ENCODE measurements around the gene NF1. TPM values are rescaled to one million over a fixed set of nuclear protein-coding genes. Genes with fewer than 3 reads are reported as not detected.
A peak's percentile ranks its signal among the peaks of the same experiment; 100 is the strongest.

The NF1 gene
- total RNA-seq, 1 experiment from 2014 or later, result 16.4 TPM

- DNase-seq (peak; percentile 23), ATAC-seq (no peak)
- Histone ChIP-seq H3K27ac (ENCODE audit: low read length) (no peak overlapping the region), H3K4me2 (ENCODE audit: low read length) (no peak overlapping the region), H3F3A (ENCODE audit: low read length, unreplicated experiment) (peaks cover 3% of the 10 kb centered on the region), H3K9me2 (replicated peaks; ENCODE audit: low read length) (no peaks in the 10 kb centered on the region), H3K4me1 (ENCODE audit: insufficient read depth, low read length) (peaks cover 14% of the 10 kb centered on the region), H3K27me3 (ENCODE audit: low read length) (no peaks in the 10 kb centered on the region), H3K9ac (ENCODE audit: low read length) (no peak overlapping the region), H3K9me3 (ENCODE audit: low read length) (no peaks in the 10 kb centered on the region), H3K4me3 (ENCODE audit: low read length) (no peak overlapping the region), H3K36me3 (ENCODE audit: low read depth, low read length) (0 out of 2 replicates have a peak, but pooled peaks cover 6% of the 10 kb centered on the region), H2AFZ (ENCODE audit: low read length) (no peak overlapping the region), H4K20me1 (ENCODE audit: low read length) (no peaks in the 10 kb centered on the region), H3K79me2 (ENCODE audit: low read length) (no peaks in the 10 kb centered on the region)
- POLR2A ChIA-PET (ENCODE audit: unreplicated experiment), result no interaction called here
- TF ChIP-seq EZH2phosphoT487 (IDR thresholded peaks at IDR 0.05; ENCODE audit: borderline replicate concordance, low read length), result no peak
- TF ChIP-seq EZH2 (IDR thresholded peaks at IDR 0.05; ENCODE audit: low read length, unreplicated experiment), result no peak
- no peak for TF ChIP-seq CTCF (conservative IDR thresholded peaks at IDR 0.05; ENCODE audit: low read depth, low read length)
- no TSS peak for BruUV-seq (replicated peaks)
- intact Hi-C loops (cut with micrococcal nuclease), result no loop called here
- CTCF ChIA-PET, result no interaction called here
Observed at GRCh38 chr17:31274252-31274651, 179.5 kb downstream of the NF1 start.

- DNase-seq, result no peak
- Histone ChIP-seq H3K4me2 (ENCODE audit: low read length) (no peak overlapping the region), H3K9ac (ENCODE audit: low read length) (no peak overlapping the region), H3K4me3 (ENCODE audit: low read length) (no peak overlapping the region), H3K9me3 (ENCODE audit: low read length) (no peaks in the 10 kb centered on the region), H2AFZ (ENCODE audit: low read length) (no peak overlapping the region), H3K9me2 (replicated peaks; ENCODE audit: low read length) (no peaks in the 10 kb centered on the region), H3F3A (ENCODE audit: low read length, unreplicated experiment) (no peaks in the 10 kb centered on the region), H3K27ac (ENCODE audit: low read length) (no peak overlapping the region), H3K79me2 (ENCODE audit: low read length) (no peaks in the 10 kb centered on the region), H4K20me1 (ENCODE audit: low read length) (no peaks in the 10 kb centered on the region), H3K36me3 (ENCODE audit: low read depth, low read length) (0 out of 2 replicates have a peak, but pooled peaks cover 6% of the 10 kb centered on the region), H3K27me3 (ENCODE audit: low read length) (no peaks in the 10 kb centered on the region), H3K4me1 (ENCODE audit: insufficient read depth, low read length) (peaks cover 6% of the 10 kb centered on the region)
- intact Hi-C loops (cut with micrococcal nuclease), result no loop called here
- ChIA-PET CTCF (no interaction called here), POLR2A (ENCODE audit: unreplicated experiment) (no interaction called here)
- TF ChIP-seq CTCF (conservative IDR thresholded peaks at IDR 0.05; ENCODE audit: low read depth, low read length) (no peak), EZH2phosphoT487 (IDR thresholded peaks at IDR 0.05; ENCODE audit: borderline replicate concordance, low read length) (no peak), EZH2 (IDR thresholded peaks at IDR 0.05; ENCODE audit: low read length, unreplicated experiment) (no peak)
- no TSS peak for BruUV-seq (replicated peaks)
- ATAC-seq, result no peak
Observed at GRCh38 chr17:31275116-31275515, 180.3 kb downstream of the NF1 start.

GRCh38 chr17:31279401-31279800, 184.6 kb downstream of the NF1 start:
- BruUV-seq (replicated peaks), result no TSS peak
- POLR2A ChIA-PET (ENCODE audit: unreplicated experiment), result no interaction called here
- no peak for ATAC-seq

More at GRCh38 chr17:31279401-31279800, 184.6 kb downstream of the NF1 start:
- Histone ChIP-seq H3F3A (ENCODE audit: low read length, unreplicated experiment) (no peaks in the 10 kb centered on the region), H3K27me3 (ENCODE audit: low read length) (no peaks in the 10 kb centered on the region), H3K9me3 (ENCODE audit: low read length) (no peaks in the 10 kb centered on the region), H3K4me2 (ENCODE audit: low read length) (no peak overlapping the region), H3K9ac (ENCODE audit: low read length) (no peak overlapping the region), H3K4me3 (ENCODE audit: low read length) (no peak overlapping the region), H3K27ac (ENCODE audit: low read length) (no peak overlapping the region), H3K9me2 (replicated peaks; ENCODE audit: low read length) (no peaks in the 10 kb centered on the region), H4K20me1 (ENCODE audit: low read length) (no peaks in the 10 kb centered on the region), H3K36me3 (ENCODE audit: low read depth, low read length) (0 out of 2 replicates have a peak, but pooled peaks cover 2% of the 10 kb centered on the region), H3K79me2 (ENCODE audit: low read length) (no peaks in the 10 kb centered on the region), H3K4me1 (ENCODE audit: insufficient read depth, low read length) (no peaks in the 10 kb centered on the region), H2AFZ (ENCODE audit: low read length) (no peak overlapping the region)
- intact Hi-C loops (cut with micrococcal nuclease), result no loop called here
- CTCF ChIA-PET, result no interaction called here
- DNase-seq, result no peak
- TF ChIP-seq CTCF (conservative IDR thresholded peaks at IDR 0.05; ENCODE audit: low read depth, low read length) (no peak), EZH2phosphoT487 (IDR thresholded peaks at IDR 0.05; ENCODE audit: borderline replicate concordance, low read length) (no peak), EZH2 (IDR thresholded peaks at IDR 0.05; ENCODE audit: low read length, unreplicated experiment) (no peak)

Measured in PC-3 (cell line).